GM18499 (cell line): ENCODE results near the gene FAM177A1.
"Not testable (repeated sequence)": the region's sequence is repeated elsewhere in the genome, so short reads cannot be mapped to it uniquely, and the experiment has no call there.

Experiments
- ATAC-seq: cut with Tn5 transposase; IDR thresholded peaks from one replicate; pipeline ENCODE4 v1.9.1; 2021; ENCODE audit warnings: moderate number of reproducible peaks; ENCODE audit not compliant: insufficient read depth, unreplicated experiment

Gene FAM177A1

GRCh38 chr14:35052637-35053036 lies 6.6 kb downstream of the FAM177A1 start:
- no peak for ATAC-seq

- not testable (repeated sequence) for ATAC-seq
Measured at GRCh38 chr14:35061113-35061791, 15.2 kb downstream of the FAM177A1 start.

GRCh38 chr14:35065731-35066130 lies 19.7 kb downstream of the FAM177A1 start:
- not testable (repeated sequence) for ATAC-seq

GRCh38 chr14:35068238-35069012 lies 22.4 kb downstream of the FAM177A1 start:
- no peak for ATAC-seq

- no peak for ATAC-seq
Measured at GRCh38 chr14:35072226-35072625, 26.2 kb downstream of the FAM177A1 start.

- ATAC-seq = no peak
Measured at GRCh38 chr14:35073486-35073885, 27.4 kb downstream of the FAM177A1 start.

- ATAC-seq = no peak
Measured at GRCh38 chr14:35078082-35078481, 32.0 kb downstream of the FAM177A1 start.

GRCh38 chr14:35079742-35080141 lies 33.7 kb downstream of the FAM177A1 start:
- ATAC-seq = no peak

GRCh38 chr14:35083530-35084150 lies 37.6 kb downstream of the FAM177A1 start:
- ATAC-seq = no peak

- no peak for ATAC-seq
Measured at GRCh38 chr14:35085441-35085840, 39.4 kb downstream of the FAM177A1 start.

GRCh38 chr14:35088514-35088913 lies 42.4 kb downstream of the FAM177A1 start:
- ATAC-seq = no peak

- not testable (repeated sequence) for ATAC-seq
Measured at GRCh38 chr14:35094645-35095044, 48.6 kb downstream of the FAM177A1 start.

GRCh38 chr14:35107866-35108265 lies 61.8 kb downstream of the FAM177A1 start:
- ATAC-seq = no peak

GRCh38 chr14:35112641-35113040 lies 66.6 kb downstream of the FAM177A1 start:
- ATAC-seq = no peak

- ATAC-seq = no peak
Measured at GRCh38 chr14:35113308-35113950, 67.4 kb downstream of the FAM177A1 start.

GRCh38 chr14:35114036-35114435 lies 68.0 kb downstream of the FAM177A1 start:
- ATAC-seq = no peak

GRCh38 chr14:35116242-35116641 lies 70.2 kb downstream of the FAM177A1 start:
- ATAC-seq = no peak

GRCh38 chr14:35117112-35117511 lies 71.0 kb downstream of the FAM177A1 start:
- no peak for ATAC-seq

GRCh38 chr14:35121026-35121886 lies 75.2 kb downstream of the FAM177A1 start:
- no peak for ATAC-seq
